ENCODE results near the gene WWTR1.

DNA sequence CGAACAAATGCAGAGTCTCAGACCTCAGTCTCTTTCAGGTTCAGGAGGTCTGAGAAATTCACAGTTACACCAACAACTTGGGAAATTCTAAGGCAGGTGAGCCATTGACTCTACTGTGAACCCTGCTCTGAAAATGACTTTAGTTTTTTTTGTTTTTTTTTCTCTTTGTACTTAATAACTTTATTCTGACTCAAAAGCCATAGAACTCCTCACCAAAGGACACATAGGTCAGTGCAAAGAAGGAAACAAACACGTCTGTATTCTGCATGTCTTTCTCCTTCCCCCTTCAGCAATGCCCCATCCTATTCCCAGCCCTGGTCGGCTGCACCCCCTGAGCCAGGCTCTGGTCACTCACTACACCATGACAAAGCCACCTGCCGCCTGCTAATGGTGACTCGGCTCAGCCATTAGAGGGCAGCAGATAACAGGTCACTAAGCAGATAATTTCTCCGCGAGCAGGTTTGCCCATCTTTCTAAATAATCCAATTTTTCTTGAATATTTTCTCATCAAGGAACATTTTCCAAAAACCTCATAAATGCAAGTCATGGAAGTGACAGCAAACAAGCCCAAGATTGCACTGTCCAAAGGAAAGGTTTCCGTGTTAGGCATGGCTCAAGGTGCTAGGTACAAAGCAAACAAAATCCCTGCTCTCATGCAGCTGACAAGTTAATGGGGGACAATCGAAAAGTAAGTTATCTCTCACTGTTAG, 145.6 kb downstream of the WWTR1 start:
- peak; percentile 64 to 90 (median 74) for TF ChIP-seq CTCF (IDR thresholded peaks at IDR 0.05 in 4 of 5, conservative IDR thresholded peaks at IDR 0.05 in 1 of 5)
- no peak for TF ChIP-seq POLR2A (IDR thresholded peaks at IDR 0.05)
